Mucosa of stomach (tissue), 1 donor: Measurements from ENCODE around the gene ANXA2R.

Source experiments
- H3K27me3 ChIP-seq: one replicate; pipeline ENCODE4 v1.7.0; 2013; ENCODE audit warnings: mild to moderate bottlenecking, low read length; ENCODE audit not compliant: control insufficient read depth, insufficient read depth
- H3K36me3 ChIP-seq: one replicate; pipeline ENCODE4 v1.7.0; 2013; ENCODE audit warnings: low read length; ENCODE audit not compliant: control insufficient read depth, insufficient read depth
- H3K4me1 ChIP-seq: one replicate; pipeline ENCODE4 v1.7.0; 2013; ENCODE audit warnings: mild to moderate bottlenecking, low read length; ENCODE audit not compliant: control insufficient read depth, insufficient read depth
- H3K4me3 ChIP-seq: one replicate; pipeline ENCODE4 v1.7.0; 2013; ENCODE audit warnings: low read length
- H3K9ac ChIP-seq: one replicate; pipeline ENCODE4 v1.7.0; 2013; ENCODE audit warnings: mild to moderate bottlenecking, low read length, moderate library complexity
- H3K9me3 ChIP-seq: one replicate; pipeline ENCODE4 v1.7.0; 2013; ENCODE audit warnings: mild to moderate bottlenecking, low read length, moderate library complexity; ENCODE audit not compliant: control insufficient read depth
- donor health status: Pancreatic carcinoma.

ANXA2R gene

DNA sequence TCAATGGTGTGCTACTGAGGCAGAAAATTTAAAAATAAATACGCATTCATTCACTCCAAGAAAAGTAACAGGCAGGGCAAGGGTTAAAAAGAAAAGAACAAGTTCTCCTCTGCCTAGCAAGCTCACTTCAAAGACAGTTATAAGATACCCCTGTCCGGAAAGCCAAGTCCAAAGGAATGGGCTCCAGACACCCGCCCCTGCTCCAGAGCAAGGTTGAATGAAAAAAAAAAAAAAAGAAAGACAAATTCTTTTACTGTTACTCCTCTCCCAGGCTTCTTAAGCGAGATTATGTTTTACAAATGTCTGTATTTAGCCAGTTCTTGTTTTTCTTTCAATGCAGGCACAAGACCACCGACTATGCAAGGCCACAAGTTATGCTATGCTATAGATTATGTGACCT lies 9.1 kb upstream of the ANXA2R start:
- Histone ChIP-seq H3K9ac (no peak overlapping the region), H3K9me3 (no peaks in the 10 kb centered on the region), H3K36me3 (no peaks in the 10 kb centered on the region), H3K4me1 (no peaks in the 10 kb centered on the region), H3K4me3 (no peak overlapping the region), H3K27me3 (peaks cover 16% of the 10 kb centered on the region)

DNA sequence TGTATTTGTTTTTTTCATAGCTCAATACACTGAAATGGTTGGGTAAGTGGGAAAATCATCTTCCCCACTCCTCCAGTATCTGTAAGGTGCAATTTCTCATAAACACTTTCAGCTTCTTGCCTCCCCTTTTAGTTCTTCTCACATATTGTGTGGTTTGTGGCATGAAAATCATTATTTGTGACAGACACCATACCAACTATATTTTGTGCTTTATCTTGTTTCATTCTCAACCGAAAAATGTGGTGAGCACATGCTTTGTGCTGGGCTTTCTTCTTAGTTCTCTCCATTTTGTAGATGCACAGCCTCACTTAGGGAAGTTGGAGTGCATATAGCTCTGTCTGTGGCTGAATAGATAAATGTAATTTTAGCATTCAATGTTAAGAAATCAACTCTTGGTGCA lies 6.4 kb upstream of the ANXA2R start:
- no peak overlapping the region for H3K9ac ChIP-seq
- no peaks in the 10 kb centered on the region for H3K36me3 ChIP-seq
- H3K9me3 ChIP-seq: no peaks in the 10 kb centered on the region
- H3K4me1 ChIP-seq: peaks cover 14% of the 10 kb centered on the region
- H3K27me3 ChIP-seq: peaks cover 37% of the 10 kb centered on the region
- no peak overlapping the region for H3K4me3 ChIP-seq

DNA sequence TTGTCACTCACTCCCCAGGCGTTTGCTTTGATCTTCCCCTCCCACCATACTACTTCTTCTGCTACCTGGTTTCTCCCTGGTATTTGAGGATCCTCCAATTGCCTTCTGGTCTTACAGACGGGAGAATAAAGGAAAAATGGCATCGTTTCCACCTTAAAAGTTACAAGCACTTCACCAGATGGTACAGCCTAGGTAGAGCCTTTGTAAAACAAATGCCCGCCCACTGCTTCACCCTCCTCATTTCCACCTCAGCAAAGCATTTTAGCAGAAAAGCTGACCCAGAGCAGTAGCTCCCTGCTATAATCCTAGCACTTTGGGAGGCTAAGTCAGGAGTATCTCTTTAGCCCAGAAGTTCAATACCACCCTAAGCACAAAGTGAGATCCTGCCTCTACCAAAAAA lies 5.1 kb upstream of the ANXA2R start:
- no peaks in the 10 kb centered on the region for H3K36me3 ChIP-seq
- H3K9me3 ChIP-seq: no peaks in the 10 kb centered on the region
- H3K27me3 ChIP-seq: peaks cover 50% of the 10 kb centered on the region
- H3K4me3 ChIP-seq: no peak overlapping the region
- peaks cover 18% of the 10 kb centered on the region for H3K4me1 ChIP-seq
- H3K9ac ChIP-seq: no peak overlapping the region

DNA sequence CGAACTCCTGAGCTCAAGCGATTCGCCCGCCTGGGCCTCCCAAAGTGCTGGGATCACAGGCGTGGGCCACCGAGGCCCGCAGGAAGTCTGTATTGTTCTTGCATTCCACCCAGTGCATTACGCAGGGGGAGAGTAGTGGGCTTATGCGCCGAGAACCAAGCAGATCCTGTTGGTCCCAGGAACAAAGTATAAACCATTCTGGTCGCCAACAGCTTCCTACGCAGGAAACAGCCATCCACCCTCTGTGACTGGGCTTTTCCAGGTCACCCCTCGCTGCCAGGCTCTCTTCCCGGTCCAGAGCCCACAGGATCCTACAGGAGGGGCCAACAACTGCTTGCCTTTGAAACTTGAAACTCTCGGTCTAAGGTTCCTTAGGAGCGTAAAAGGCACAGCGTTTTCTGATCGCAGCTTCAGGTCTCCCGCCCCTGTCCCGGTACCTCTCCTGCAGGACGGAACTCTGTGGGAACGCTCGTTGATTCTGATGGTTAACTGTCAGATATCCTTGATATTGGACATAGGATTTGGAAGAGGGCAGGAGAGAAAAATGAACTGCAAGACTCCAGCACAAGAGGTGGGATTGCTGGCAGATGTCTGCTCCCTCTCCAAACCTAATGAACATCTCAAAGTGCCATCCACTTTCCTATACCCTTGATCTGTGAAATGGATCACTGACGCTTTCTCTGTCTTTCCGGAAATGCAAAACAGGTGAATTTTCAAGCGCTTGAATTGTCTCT lies 4.2 kb upstream of the ANXA2R start:
- no peak overlapping the region for H3K9ac ChIP-seq
- H3K36me3 ChIP-seq: no peaks in the 10 kb centered on the region
- no peaks in the 10 kb centered on the region for H3K9me3 ChIP-seq
- H3K27me3 ChIP-seq: peaks cover 59% of the 10 kb centered on the region
- H3K4me1 ChIP-seq: peaks cover 25% of the 10 kb centered on the region
- no peak overlapping the region for H3K4me3 ChIP-seq

DNA sequence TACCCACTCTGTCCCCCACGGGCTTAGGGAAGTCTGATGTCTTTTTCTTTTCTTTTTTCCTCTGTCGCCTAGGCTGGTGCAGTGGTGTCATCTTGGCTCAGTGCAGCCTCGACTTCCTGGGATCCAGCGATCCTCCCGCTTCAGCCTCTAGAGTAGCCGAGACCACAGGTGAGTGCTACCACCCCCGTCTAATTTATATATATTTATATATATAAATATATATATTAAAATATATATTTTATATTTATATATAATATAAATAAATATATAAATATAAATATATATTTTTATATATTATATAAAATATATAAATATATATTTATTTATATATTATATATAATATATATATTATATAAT lies 3.3 kb upstream of the ANXA2R start:
- Histone ChIP-seq H3K36me3 (no peaks in the 10 kb centered on the region), H3K9me3 (no peaks in the 10 kb centered on the region), H3K4me3 (peak overlapping the region; percentile 71), H3K4me1 (peaks cover 28% of the 10 kb centered on the region), H3K27me3 (peaks cover 65% of the 10 kb centered on the region), H3K9ac (no peak overlapping the region)

DNA sequence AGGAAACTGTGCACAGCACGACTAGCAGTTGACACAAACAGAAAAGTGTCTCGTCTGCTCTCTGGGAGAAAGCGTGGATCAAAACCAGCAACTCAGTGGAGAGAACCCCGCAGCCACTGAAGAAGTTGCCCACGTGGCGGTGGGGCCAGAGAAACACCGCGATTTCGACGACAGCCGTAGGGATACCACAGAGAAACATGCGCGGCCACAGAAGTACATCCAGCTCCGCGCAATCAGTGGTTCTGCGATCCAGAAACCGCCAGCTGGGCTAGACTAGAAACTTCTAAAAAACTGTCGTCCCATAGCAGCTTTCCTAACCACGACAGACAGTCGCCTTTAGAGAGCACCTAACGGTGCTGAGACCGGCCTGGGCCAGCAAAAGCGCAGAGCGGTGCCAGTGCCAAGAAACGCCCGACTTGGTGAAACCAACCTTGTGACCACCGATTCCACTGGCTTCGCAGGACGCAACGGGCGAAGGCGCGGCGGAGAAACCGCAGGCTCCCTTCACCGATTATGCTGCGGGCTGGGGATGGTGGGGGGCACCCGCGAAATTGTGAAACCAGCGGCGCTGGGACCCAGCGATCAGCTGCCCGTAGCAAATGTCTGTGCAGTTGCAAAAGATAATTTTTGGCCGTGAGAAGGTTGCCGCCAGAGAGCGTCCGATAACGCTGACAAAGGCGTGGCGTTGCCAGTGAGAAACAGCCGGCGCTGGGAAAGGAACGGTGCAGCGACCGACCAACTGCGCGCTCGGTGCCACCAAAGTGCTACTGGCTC lies 2.7 kb upstream of the ANXA2R start:
- H3K4me1 ChIP-seq: peaks cover 32% of the 10 kb centered on the region
- H3K36me3 ChIP-seq: no peaks in the 10 kb centered on the region
- peaks cover 71% of the 10 kb centered on the region for H3K27me3 ChIP-seq
- peak overlapping the region; percentile 70 for H3K9ac ChIP-seq
- no peaks in the 10 kb centered on the region for H3K9me3 ChIP-seq
- H3K4me3 ChIP-seq: peak overlapping the region; percentile 71

DNA sequence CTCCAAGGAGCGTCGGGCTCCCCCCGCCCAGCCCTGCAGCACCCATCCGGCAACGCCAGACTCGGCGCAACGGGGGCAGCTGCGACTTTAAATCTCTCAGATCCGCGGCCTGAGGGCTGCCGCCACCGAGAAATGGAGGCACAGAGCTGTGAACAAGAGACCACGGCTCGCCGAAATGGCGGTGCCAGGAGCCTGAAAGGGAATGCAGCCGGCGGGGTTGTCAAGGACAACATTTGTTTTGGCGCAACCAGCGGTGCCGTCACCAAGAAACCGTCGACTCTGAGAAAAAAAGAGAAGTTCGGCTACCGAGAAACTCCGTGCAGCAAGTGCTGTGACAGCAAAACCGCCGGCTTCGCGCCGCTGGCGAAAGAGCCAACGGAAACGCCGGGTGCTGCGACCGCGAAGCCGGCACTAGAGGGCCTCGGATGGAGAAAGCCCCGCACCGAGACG lies 2.1 kb upstream of the ANXA2R start:
- H3K4me3 ChIP-seq: peak overlapping the region; percentile 71
- peaks cover 77% of the 10 kb centered on the region for H3K27me3 ChIP-seq
- no peaks in the 10 kb centered on the region for H3K36me3 ChIP-seq
- no peaks in the 10 kb centered on the region for H3K9me3 ChIP-seq
- peak overlapping the region; percentile 70 for H3K9ac ChIP-seq
- peaks cover 32% of the 10 kb centered on the region for H3K4me1 ChIP-seq

DNA sequence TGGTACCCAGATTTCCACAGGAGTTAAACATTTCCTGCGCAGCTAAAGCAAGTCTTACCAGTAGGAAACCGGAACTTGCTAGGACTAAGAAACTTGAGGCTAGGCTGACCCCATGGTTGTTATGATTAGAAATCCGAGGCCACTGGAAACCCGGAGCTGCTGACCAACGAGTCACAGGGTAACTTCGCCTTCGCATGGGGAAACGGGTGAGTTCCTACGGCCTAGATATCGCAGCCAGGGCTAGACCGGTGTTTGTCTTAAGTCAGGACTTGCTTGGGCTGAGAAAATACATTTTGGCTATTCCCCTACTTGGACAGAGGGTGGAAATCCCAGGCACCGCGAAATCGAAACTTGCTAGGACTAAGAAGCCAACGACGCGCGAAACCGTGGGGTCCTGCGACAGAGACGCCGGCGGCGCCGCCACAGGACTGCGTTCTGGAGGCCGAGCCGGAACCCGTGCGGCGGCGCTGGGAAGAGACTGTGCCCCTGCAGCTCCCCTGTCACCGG lies 1.6 kb upstream of the ANXA2R start:
- Histone ChIP-seq H3K9ac (peak overlapping the region; percentile 70), H3K27me3 (peaks cover 82% of the 10 kb centered on the region), H3K4me3 (peak overlapping the region; percentile 71), H3K36me3 (no peaks in the 10 kb centered on the region), H3K4me1 (peaks cover 32% of the 10 kb centered on the region), H3K9me3 (no peaks in the 10 kb centered on the region)

DNA sequence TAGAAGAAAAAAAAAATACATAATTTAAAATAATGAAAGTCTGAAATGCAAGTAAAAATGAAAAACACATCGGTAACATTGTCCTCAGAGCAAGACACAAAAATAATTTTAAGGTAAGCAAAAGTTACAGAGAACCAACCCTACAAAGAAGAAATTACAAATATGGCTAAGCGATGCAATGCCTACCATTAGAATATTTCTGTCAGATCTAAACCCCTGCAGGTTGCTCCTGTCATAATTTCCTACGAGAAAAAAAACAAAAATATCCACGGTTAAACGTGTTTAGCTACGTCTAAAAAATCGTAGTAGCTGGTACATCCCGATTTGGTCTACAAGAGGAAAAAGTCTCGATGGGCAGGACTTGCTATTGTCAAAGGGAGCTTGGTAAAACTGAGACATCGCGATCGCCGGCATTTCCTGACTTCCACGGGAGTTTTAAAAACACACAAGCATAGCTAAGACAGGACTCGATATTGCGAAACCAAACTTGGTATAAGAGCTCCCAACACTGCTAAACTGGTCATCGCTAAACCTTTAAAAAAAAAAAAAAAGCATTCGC lies 1.1 kb upstream of the ANXA2R start:
- no peaks in the 10 kb centered on the region for H3K36me3 ChIP-seq
- peak overlapping the region; percentile 71 for H3K4me3 ChIP-seq
- no peaks in the 10 kb centered on the region for H3K9me3 ChIP-seq
- peak overlapping the region; percentile 70 for H3K9ac ChIP-seq
- H3K27me3 ChIP-seq: peaks cover 87% of the 10 kb centered on the region
- peaks cover 32% of the 10 kb centered on the region for H3K4me1 ChIP-seq

DNA sequence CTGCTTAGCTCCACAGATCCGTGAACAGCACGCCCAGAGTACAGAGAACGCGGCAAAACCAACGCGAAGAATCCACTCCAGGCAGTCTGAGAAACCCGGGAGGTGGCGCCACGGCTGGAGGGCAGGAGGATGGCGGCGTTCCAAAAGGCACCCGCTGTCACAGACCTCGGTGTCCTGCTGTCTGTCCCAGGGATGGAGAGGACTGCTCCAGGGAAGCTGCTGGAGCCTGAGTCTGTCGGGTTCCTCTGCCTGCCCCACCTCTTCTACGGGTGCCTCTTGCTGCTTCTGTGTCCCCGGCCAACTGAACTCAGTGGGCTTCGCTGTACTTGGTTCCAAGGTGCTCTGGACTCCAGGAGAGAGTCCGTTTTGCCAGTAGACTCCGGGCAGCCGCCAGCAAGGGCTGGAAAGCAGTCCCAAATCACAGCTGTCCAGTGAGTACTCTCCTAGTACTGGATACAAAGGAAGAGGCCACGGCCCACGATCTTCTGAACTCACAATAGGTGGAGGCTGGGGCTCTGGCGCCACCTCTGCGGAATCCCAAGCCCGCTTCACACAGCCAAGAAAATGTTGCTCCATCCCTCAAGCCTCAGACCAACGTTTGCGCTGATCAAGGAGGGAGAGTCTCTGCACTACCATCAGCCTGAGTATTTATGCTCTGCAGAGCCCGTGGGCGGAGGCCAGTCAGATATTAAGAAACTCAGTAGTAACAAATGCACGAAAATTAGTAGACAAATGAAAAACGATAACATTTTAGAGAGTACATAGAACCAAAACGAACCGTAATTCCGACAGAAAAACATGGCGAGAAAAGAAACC lies 440 bp downstream of the ANXA2R start:
- peak overlapping the region; percentile 52 for H3K9ac ChIP-seq
- H3K4me3 ChIP-seq: peak overlapping the region; percentile 26
- peaks cover 83% of the 10 kb centered on the region for H3K27me3 ChIP-seq
- peaks cover 32% of the 10 kb centered on the region for H3K4me1 ChIP-seq
- no peaks in the 10 kb centered on the region for H3K36me3 ChIP-seq
- no peaks in the 10 kb centered on the region for H3K9me3 ChIP-seq

DNA sequence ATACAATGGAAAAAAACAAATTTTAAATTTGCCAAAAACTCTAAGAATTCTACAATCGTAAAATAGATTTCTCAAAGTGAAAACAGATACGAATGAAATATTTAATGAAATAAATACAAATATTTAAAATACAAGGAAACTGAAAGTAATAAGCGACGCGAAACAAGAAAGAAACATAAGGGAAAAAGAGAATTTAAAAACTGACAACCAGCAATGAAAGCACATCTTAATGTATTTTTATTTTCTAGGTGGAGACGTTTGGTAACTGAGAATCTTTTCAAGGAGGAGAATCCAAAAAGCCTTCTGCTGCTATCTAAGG lies 1.0 kb downstream of the ANXA2R start:
- Histone ChIP-seq H3K27me3 (peaks cover 83% of the 10 kb centered on the region), H3K36me3 (no peaks in the 10 kb centered on the region), H3K4me1 (peaks cover 32% of the 10 kb centered on the region), H3K9ac (no peak overlapping the region), H3K9me3 (no peaks in the 10 kb centered on the region), H3K4me3 (no peak overlapping the region)
